KMS-11 (cell line): ENCODE measurements around the gene ACACA.

Source experiments
- H2AFZ ChIP-seq: fragments of 200-600 bp; sonication (generic); 2 replicates; pipeline ENCODE4 v1.6.1; 2016; ENCODE audit warnings: antibody characterized with exemption, mixed run types, low read depth
- H3K27ac ChIP-seq: fragments of 200-600 bp; sonication (generic); 2 replicates; pipeline ENCODE4 v1.6.1; 2016; ENCODE audit warnings: mild to moderate bottlenecking, mixed run types
- H3K27me3 ChIP-seq: fragments of 200-600 bp; sonication (generic); 2 replicates; pipeline ENCODE4 v1.6.1; 2017; ENCODE audit warnings: mild to moderate bottlenecking, low read depth, mixed run types, moderate library complexity; ENCODE audit not compliant: insufficient read depth
- H3K36me3 ChIP-seq: fragments of 200-600 bp; sonication (generic); 2 replicates; pipeline ENCODE4 v1.6.1; 2017; ENCODE audit warnings: mild to moderate bottlenecking, mixed run types; ENCODE audit not compliant: insufficient read depth
- H3K4me1 ChIP-seq: fragments of 200-600 bp; sonication (generic); 2 replicates; pipeline ENCODE4 v1.6.1; 2016; ENCODE audit warnings: mild to moderate bottlenecking, low read depth, mixed run types; ENCODE audit not compliant: poor library complexity, severe bottlenecking
- H3K4me2 ChIP-seq: fragments of 200-600 bp; sonication (generic); 2 replicates; pipeline ENCODE4 v1.7.0; 2016; ENCODE audit warnings: mild to moderate bottlenecking, mixed run types
- H3K4me3 ChIP-seq: fragments of 200-600 bp; sonication (generic); IDR thresholded peaks from 2 replicates; pipeline ENCODE4 v1.6.1; 2017; ENCODE audit warnings: low read depth, low read length, mixed read lengths; ENCODE audit not compliant: insufficient read depth
- H3K79me2 ChIP-seq: fragments of 200-600 bp; sonication (generic); 2 replicates; pipeline ENCODE4 v1.6.1; 2016; ENCODE audit warnings: low read depth, mixed run types; ENCODE audit not compliant: insufficient read depth
- H3K9ac ChIP-seq: fragments of 200-600 bp; sonication (generic); 2 replicates; pipeline ENCODE4 v1.6.1; 2016; ENCODE audit warnings: mild to moderate bottlenecking, mixed run types
- H4K20me1 ChIP-seq: fragments of 200-600 bp; sonication (generic); 2 replicates; pipeline ENCODE4 v1.6.1; 2016; ENCODE audit warnings: mild to moderate bottlenecking, mixed run types; ENCODE audit not compliant: insufficient read depth
- TF ChIP-seq, protein P1 (sequence below): fragments of 200-600 bp; sonication (generic); conservative IDR thresholded peaks from 2 replicates; pipeline ENCODE4 v1.6.1; 2017; ENCODE audit warnings: low read depth, mild to moderate bottlenecking, antibody characterized with exemption, low read length, moderate library complexity, mixed read lengths

The ACACA gene

DNA sequence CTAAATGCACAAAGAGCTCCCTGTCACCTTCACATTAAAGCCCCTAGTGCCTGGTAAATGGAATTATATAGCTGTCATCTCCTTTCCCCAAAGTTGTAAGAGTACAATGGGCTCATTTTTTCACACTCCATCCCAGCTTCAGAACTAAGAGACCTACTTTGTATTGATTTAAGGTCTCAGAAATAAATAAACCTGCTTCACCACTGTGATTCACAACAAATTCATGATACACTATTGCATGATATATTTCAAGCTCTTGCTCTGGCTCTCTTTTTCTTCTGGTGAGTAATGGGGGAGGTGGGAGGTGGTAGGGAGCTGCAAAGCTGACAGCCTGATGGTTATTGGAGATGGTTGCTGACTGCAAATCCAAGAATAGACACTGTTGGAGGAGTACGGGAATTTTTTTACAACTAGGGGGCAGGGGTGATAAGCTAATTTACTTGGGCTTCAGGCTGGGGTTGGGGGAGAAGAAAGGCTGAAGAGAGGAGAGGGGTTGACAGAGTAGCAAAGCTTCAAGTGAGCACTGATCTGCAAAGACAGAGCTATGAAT is 268.0 kb downstream of the ACACA start:
- no peaks in the 10 kb centered on the region for H4K20me1 ChIP-seq
- H3K4me2 ChIP-seq, result no peak overlapping the region
- H2AFZ ChIP-seq, result no peak overlapping the region
- no peak overlapping the region for H3K27ac ChIP-seq
- no peaks in the 10 kb centered on the region for H3K79me2 ChIP-seq
- no peaks in the 10 kb centered on the region for H3K27me3 ChIP-seq
- TF ChIP-seq, protein P1, sequence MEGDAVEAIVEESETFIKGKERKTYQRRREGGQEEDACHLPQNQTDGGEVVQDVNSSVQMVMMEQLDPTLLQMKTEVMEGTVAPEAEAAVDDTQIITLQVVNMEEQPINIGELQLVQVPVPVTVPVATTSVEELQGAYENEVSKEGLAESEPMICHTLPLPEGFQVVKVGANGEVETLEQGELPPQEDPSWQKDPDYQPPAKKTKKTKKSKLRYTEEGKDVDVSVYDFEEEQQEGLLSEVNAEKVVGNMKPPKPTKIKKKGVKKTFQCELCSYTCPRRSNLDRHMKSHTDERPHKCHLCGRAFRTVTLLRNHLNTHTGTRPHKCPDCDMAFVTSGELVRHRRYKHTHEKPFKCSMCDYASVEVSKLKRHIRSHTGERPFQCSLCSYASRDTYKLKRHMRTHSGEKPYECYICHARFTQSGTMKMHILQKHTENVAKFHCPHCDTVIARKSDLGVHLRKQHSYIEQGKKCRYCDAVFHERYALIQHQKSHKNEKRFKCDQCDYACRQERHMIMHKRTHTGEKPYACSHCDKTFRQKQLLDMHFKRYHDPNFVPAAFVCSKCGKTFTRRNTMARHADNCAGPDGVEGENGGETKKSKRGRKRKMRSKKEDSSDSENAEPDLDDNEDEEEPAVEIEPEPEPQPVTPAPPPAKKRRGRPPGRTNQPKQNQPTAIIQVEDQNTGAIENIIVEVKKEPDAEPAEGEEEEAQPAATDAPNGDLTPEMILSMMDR, result no peak
- H3K9ac ChIP-seq, result no peak overlapping the region
- no peaks in the 10 kb centered on the region for H3K36me3 ChIP-seq
- no peaks in the 10 kb centered on the region for H3K4me1 ChIP-seq
- H3K4me3 ChIP-seq, result no peak overlapping the region

DNA sequence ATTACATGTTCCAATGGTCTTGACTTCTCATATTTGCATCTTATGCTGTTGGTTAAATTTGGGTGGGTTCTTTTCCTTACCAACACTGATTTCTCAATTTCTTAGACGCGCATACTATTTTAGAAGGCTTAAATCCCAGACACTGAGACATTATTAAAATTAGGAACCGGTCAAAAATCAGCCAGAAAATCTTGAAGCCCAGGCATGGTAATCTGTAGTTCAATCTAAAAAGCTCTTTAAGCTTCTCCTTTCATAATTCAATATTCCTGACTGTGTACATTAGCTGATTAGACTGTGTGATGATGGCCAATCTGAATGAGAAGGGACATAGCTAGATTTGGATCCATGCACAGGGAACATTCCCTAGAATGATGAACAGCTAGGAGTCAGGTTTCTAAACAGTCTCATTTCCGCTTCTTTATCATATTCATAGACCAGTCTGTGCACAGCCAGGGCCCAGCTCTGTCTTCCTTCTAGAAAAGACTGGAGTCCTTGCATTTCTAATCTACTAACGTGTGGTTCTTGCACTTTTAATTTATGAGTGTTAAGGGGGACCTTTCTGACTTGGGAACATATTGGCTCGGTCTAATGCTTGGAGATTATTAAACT is 268.6 kb downstream of the ACACA start:
- Histone ChIP-seq H4K20me1 (no peaks in the 10 kb centered on the region), H3K9ac (no peak overlapping the region), H3K4me2 (no peak overlapping the region), H3K36me3 (no peaks in the 10 kb centered on the region), H3K79me2 (no peaks in the 10 kb centered on the region), H2AFZ (no peak overlapping the region), H3K4me1 (no peaks in the 10 kb centered on the region), H3K4me3 (no peak overlapping the region), H3K27ac (no peak overlapping the region), H3K27me3 (no peaks in the 10 kb centered on the region)
- TF ChIP-seq, protein P1, result no peak

DNA sequence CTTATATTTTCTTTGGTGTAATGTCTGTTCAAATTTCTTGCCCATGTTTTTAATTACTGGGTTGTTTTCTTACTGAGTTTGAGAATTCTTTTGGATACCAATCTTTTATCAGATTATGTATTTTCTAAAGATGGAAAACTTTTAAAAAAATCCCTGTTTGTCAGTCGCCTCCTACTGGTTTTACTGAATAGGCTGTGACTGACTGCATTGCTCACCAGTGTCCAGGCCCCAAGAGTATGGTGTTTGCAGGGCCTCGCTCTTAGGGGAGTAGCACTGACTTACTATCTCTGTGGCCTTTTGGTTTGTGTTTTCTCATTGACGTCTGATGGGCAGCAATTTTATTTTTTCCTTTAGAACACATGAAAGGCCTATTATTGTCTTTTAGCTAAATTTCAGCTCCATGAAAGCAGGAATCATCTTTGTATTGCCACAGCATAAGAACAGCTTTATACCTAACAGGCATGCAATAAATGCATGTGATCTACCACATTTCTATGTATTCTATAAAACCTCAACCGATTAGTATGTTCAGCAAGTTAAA is 269.5 kb downstream of the ACACA start:
- no peaks in the 10 kb centered on the region for H3K79me2 ChIP-seq
- H3K27me3 ChIP-seq, result no peaks in the 10 kb centered on the region
- no peaks in the 10 kb centered on the region for H4K20me1 ChIP-seq
- no peak overlapping the region for H3K4me3 ChIP-seq
- no peak overlapping the region for H3K27ac ChIP-seq
- TF ChIP-seq, protein P1, result no peak
- no peak overlapping the region for H3K4me2 ChIP-seq
- H3K36me3 ChIP-seq, result no peaks in the 10 kb centered on the region
- H2AFZ ChIP-seq, result no peak overlapping the region
- no peak overlapping the region for H3K9ac ChIP-seq
- no peaks in the 10 kb centered on the region for H3K4me1 ChIP-seq

DNA sequence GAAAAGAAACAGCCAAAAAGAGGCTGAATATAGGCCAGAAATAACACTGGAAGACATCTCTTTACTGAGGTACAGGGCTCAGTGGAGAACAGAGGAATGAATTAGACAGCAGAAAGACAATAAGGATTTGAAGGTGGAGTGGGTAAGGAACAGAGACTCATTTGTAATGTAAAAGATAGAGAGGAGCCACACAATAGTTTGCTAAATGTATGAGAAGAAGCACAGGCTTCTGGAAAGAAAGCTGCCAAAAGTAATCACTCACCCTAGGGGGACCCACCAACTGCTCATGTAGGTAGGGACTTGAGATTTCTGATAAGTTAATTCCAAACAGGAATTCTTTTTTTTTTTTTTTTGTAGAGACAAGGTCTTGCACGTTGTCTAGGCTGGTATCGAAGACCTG is 271.1 kb downstream of the ACACA start:
- TF ChIP-seq, protein P1, result no peak
- Histone ChIP-seq H3K9ac (no peak overlapping the region), H3K36me3 (no peaks in the 10 kb centered on the region), H3K4me2 (no peak overlapping the region), H3K27me3 (no peaks in the 10 kb centered on the region), H3K27ac (no peak overlapping the region), H3K79me2 (no peaks in the 10 kb centered on the region), H2AFZ (no peak overlapping the region), H3K4me3 (no peak overlapping the region), H4K20me1 (no peaks in the 10 kb centered on the region), H3K4me1 (no peaks in the 10 kb centered on the region)
